GM12864 (cell line): ENCODE measurements around the gene SEC24C.

Experiments
- DNase-seq: peaks from one replicate; pipeline ENCODE4 v3.0.0-alpha.2; 2011; ENCODE audit warnings: low read depth
- H3K4me3 ChIP-seq: 2 replicates; pipeline ENCODE4 v1.5.1; 2011; ENCODE audit warnings: mild to moderate bottlenecking, low read depth, low read length, control low read depth
- CTCF ChIP-seq: IDR thresholded peaks from 2 replicates; pipeline ENCODE4 v1.5.1; 2011; ENCODE audit warnings: low read depth, mild to moderate bottlenecking, moderate library complexity, low read length, control low read depth, inconsistent platforms; ENCODE audit errors: missing control alignments

Gene SEC24C

GRCh38 chr10:73801253-73801590 is 57.0 kb downstream of the SEC24C start:
- DNase-seq: no peak
- no peak for TF ChIP-seq CTCF
- H3K4me3 ChIP-seq: no peak overlapping the region

- DNase-seq: no peak
- H3K4me3 ChIP-seq: no peak overlapping the region
- TF ChIP-seq CTCF: no peak
These were observed 58.3 kb downstream of the SEC24C start for GRCh38 chr10:73802276-73802991.

- TF ChIP-seq CTCF: no peak
- peak; percentile 55 for DNase-seq
- no peak overlapping the region for H3K4me3 ChIP-seq
These were observed 59.6 kb downstream of the SEC24C start for GRCh38 chr10:73803680-73804286.

- DNase-seq: no peak
- TF ChIP-seq CTCF: no peak
- H3K4me3 ChIP-seq: no peak overlapping the region
These were observed 62.2 kb downstream of the SEC24C start for GRCh38 chr10:73806176-73806950.

- DNase-seq: no peak
- H3K4me3 ChIP-seq: no peak overlapping the region
- TF ChIP-seq CTCF: no peak
These were observed 63.3 kb downstream of the SEC24C start for GRCh38 chr10:73807471-73807870.

GRCh38 chr10:73808021-73808815 is 64.0 kb downstream of the SEC24C start:
- TF ChIP-seq CTCF: no peak
- H3K4me3 ChIP-seq: no peak overlapping the region
- no peak for DNase-seq
